A172 (cell line): Measurements from ENCODE around the gene STX11. TPM values are rescaled to one million over a fixed set of nuclear protein-coding genes. Genes with fewer than 3 reads are reported as not detected.
"Not testable (repeated sequence)": the region's sequence is repeated elsewhere in the genome, so short reads cannot be mapped to it uniquely, and the experiment has no call there.

Source experiments
- DNase-seq: peaks from one replicate; pipeline ENCODE4 v3.0.0-alpha.2; 2015; ENCODE audit warnings: low spot score
- total RNA-seq: library from RNA; depleted of rRNA; stranded (reverse); fragments of >200 nt; shearing (Covaris generic); gene quantifications from 2 replicates; pipeline ENCODE4 v1.2.3, GENCODE V29; 2014

Gene STX11
- total RNA-seq, 1 experiment from 2014 or later = 0.88 TPM

- no peak for DNase-seq
These were observed 27.4 kb downstream of the STX11 start for GRCh38 chr6:144177726-144178125.

- DNase-seq = no peak
These were observed 28.0 kb downstream of the STX11 start for GRCh38 chr6:144178323-144178722.

GRCh38 chr6:144179237-144179636 lies 28.9 kb downstream of the STX11 start:
- DNase-seq = no peak

- no peak for DNase-seq
These were observed 29.5 kb downstream of the STX11 start for GRCh38 chr6:144179828-144180227.

GRCh38 chr6:144180354-144180753 lies 30.0 kb downstream of the STX11 start:
- DNase-seq = not testable (repeated sequence)

- DNase-seq = no peak
These were observed 31.3 kb downstream of the STX11 start for GRCh38 chr6:144181639-144182038.

- not testable (repeated sequence) for DNase-seq
These were observed 33.9 kb downstream of the STX11 start for GRCh38 chr6:144184186-144184585.

GRCh38 chr6:144185133-144185836 lies 35.0 kb downstream of the STX11 start:
- DNase-seq = no peak

GRCh38 chr6:144186817-144187625 lies 36.7 kb downstream of the STX11 start:
- no peak for DNase-seq

GRCh38 chr6:144189351-144189750 lies 39.0 kb downstream of the STX11 start:
- DNase-seq = no peak

- DNase-seq = no peak
These were observed 39.8 kb downstream of the STX11 start for GRCh38 chr6:144190080-144190479.

GRCh38 chr6:144190593-144190992 lies 40.3 kb downstream of the STX11 start:
- DNase-seq = peak; percentile 42

GRCh38 chr6:144193181-144193580 lies 42.9 kb downstream of the STX11 start:
- no peak for DNase-seq

GRCh38 chr6:144194293-144194810 lies 44.0 kb downstream of the STX11 start:
- no peak for DNase-seq

GRCh38 chr6:144195671-144196270 lies 45.5 kb downstream of the STX11 start:
- peak; percentile 60 for DNase-seq

GRCh38 chr6:144197919-144198318 lies 47.6 kb downstream of the STX11 start:
- no peak for DNase-seq

- no peak for DNase-seq
These were observed 52.7 kb downstream of the STX11 start for GRCh38 chr6:144202879-144203468.

- no peak for DNase-seq
These were observed 60.8 kb downstream of the STX11 start for GRCh38 chr6:144211160-144211559.

- DNase-seq = no peak
These were observed 63.0 kb downstream of the STX11 start for GRCh38 chr6:144213315-144213714.

GRCh38 chr6:144214029-144214428 lies 63.7 kb downstream of the STX11 start:
- DNase-seq = no peak

- DNase-seq = no peak
These were observed 64.5 kb downstream of the STX11 start for GRCh38 chr6:144214622-144215401.
